HAP-1 (cell line): ENCODE data around the gene KLF3.

ENCODE experiments used
- DNase-seq, 2 experiments: peaks; one replicate each; pipeline ENCODE4 v3.0.0-alpha.2; 2016 to 2020; ENCODE audit warnings: low spot score in 2 of 2
- H3K27me3 ChIP-seq: fragments of 250-450 bp; sonication (Bioruptor Pico); 2 replicates; pipeline ENCODE4 v1.5.1; 2020; ENCODE audit warnings: low read depth, mild to moderate bottlenecking, moderate library complexity
- H3K36me3 ChIP-seq: fragments of 250-450 bp; sonication (Bioruptor Pico); replicated peaks from 2 replicates; pipeline ENCODE4 v1.5.1; 2020; ENCODE audit warnings: mild to moderate bottlenecking
- H3K4me1 ChIP-seq: fragments of 250-450 bp; sonication (Bioruptor Pico); 2 replicates; pipeline ENCODE4 v1.5.1; 2020; ENCODE audit warnings: mild to moderate bottlenecking
- H3K4me3 ChIP-seq: fragments of 250-450 bp; sonication (Bioruptor Pico); 2 replicates; pipeline ENCODE4 v1.5.1; 2020; ENCODE audit warnings: mild to moderate bottlenecking, moderate library complexity
- H3K9me3 ChIP-seq: fragments of 250-450 bp; sonication (Bioruptor Pico); 2 replicates; pipeline ENCODE4 v1.5.1; 2020; ENCODE audit warnings: mild to moderate bottlenecking, moderate library complexity
- in situ Hi-C: fragments of 300-500 bp; cut with MboI; formaldehyde crosslinking; loops from 3 replicates; pipeline ENCODE4 v1.14.3; 2020; ENCODE audit warnings: low sequenced_read_pairs, inconsistent platforms, mixed read lengths

KLF3 gene

GRCh38 chr4:38735870-38736269 is 71.9 kb downstream of the KLF3 start:
- Histone ChIP-seq H3K4me3 (no peak overlapping the region), H3K4me1 (peaks cover 6% of the 10 kb centered on the region; the same call in 1 of the 2 replicates), H3K36me3 (no peaks in the 10 kb centered on the region), H3K9me3 (no peaks in the 10 kb centered on the region), H3K27me3 (no peaks in the 10 kb centered on the region)
- in situ Hi-C loops, result no loop called here
- DNase-seq, result no peak

- no peaks in the 10 kb centered on the region for H3K4me1 ChIP-seq
- no peaks in the 10 kb centered on the region for H3K9me3 ChIP-seq
- no peaks in the 10 kb centered on the region for H3K36me3 ChIP-seq
- in situ Hi-C loops, result no loop called here
- no peaks in the 10 kb centered on the region for H3K27me3 ChIP-seq
- DNase-seq, result no peak
- H3K4me3 ChIP-seq, result no peak overlapping the region
Observed at GRCh38 chr4:38738940-38739803, 75.2 kb downstream of the KLF3 start.

- DNase-seq, result no peak
- H3K9me3 ChIP-seq, result no peaks in the 10 kb centered on the region
- H3K36me3 ChIP-seq, result no peaks in the 10 kb centered on the region
- in situ Hi-C loops, result no loop called here
- no peaks in the 10 kb centered on the region for H3K27me3 ChIP-seq
- H3K4me3 ChIP-seq, result no peak overlapping the region
- no peaks in the 10 kb centered on the region for H3K4me1 ChIP-seq
Observed at GRCh38 chr4:38740303-38740702, 76.3 kb downstream of the KLF3 start.

- Histone ChIP-seq H3K4me1 (no peaks in the 10 kb centered on the region), H3K9me3 (0 out of 2 replicates have a peak, but pooled peaks cover 3% of the 10 kb centered on the region), H3K27me3 (no peaks in the 10 kb centered on the region), H3K36me3 (no peaks in the 10 kb centered on the region), H3K4me3 (no peak overlapping the region)
- in situ Hi-C loops, result no loop called here
- no peak for DNase-seq
Observed at GRCh38 chr4:38743866-38744265, 79.9 kb downstream of the KLF3 start.

- DNase-seq, result no peak
- no peaks in the 10 kb centered on the region for H3K36me3 ChIP-seq
- no peaks in the 10 kb centered on the region for H3K4me1 ChIP-seq
- in situ Hi-C loops, result no loop called here
- no peak overlapping the region for H3K4me3 ChIP-seq
- 0 out of 2 replicates have a peak, but pooled peaks cover 3% of the 10 kb centered on the region for H3K9me3 ChIP-seq
- H3K27me3 ChIP-seq, result no peaks in the 10 kb centered on the region
Observed at GRCh38 chr4:38745881-38746280, 81.9 kb downstream of the KLF3 start.

GRCh38 chr4:38747629-38748028 is 83.6 kb downstream of the KLF3 start:
- in situ Hi-C loops, result no loop called here
- Histone ChIP-seq H3K9me3 (0 out of 2 replicates have a peak, but pooled peaks cover 3% of the 10 kb centered on the region), H3K4me1 (peaks cover 2% of the 10 kb centered on the region; the same call in 1 of the 2 replicates), H3K36me3 (no peaks in the 10 kb centered on the region), H3K27me3 (no peaks in the 10 kb centered on the region), H3K4me3 (no peak overlapping the region)
- DNase-seq, result no peak

- in situ Hi-C loops, result no loop called here
- no peak for DNase-seq
Observed at GRCh38 chr4:38749336-38749735, 85.3 kb downstream of the KLF3 start.

More at GRCh38 chr4:38749336-38749735, 85.3 kb downstream of the KLF3 start:
- H3K4me3 ChIP-seq, result no peak overlapping the region
- H3K9me3 ChIP-seq, result 0 out of 2 replicates have a peak, but pooled peaks cover 3% of the 10 kb centered on the region
- no peaks in the 10 kb centered on the region for H3K27me3 ChIP-seq
- H3K36me3 ChIP-seq, result no peaks in the 10 kb centered on the region
- peaks cover 7% of the 10 kb centered on the region for H3K4me1 ChIP-seq
